Fibroblast of pulmonary artery (primary cell): ENCODE measurements around the gene CAPN9.

Source experiments
- DNase-seq: peaks from one replicate; pipeline ENCODE4 v3.0.0-alpha.2; 2010; ENCODE audit warnings: low read depth
- H3K4me3 ChIP-seq: replicated peaks from 2 replicates; pipeline ENCODE4 v1.5.1; 2011; ENCODE audit warnings: low read depth, mild to moderate bottlenecking, control low read depth, low read length, moderate library complexity
- TF ChIP-seq, protein P1 (sequence below): IDR thresholded peaks from 2 replicates; pipeline ENCODE4 v1.5.1; 2011; ENCODE audit warnings: mild to moderate bottlenecking, control low read depth, low read length, inconsistent platforms; ENCODE audit errors: missing control alignments

Gene CAPN9

DNA sequence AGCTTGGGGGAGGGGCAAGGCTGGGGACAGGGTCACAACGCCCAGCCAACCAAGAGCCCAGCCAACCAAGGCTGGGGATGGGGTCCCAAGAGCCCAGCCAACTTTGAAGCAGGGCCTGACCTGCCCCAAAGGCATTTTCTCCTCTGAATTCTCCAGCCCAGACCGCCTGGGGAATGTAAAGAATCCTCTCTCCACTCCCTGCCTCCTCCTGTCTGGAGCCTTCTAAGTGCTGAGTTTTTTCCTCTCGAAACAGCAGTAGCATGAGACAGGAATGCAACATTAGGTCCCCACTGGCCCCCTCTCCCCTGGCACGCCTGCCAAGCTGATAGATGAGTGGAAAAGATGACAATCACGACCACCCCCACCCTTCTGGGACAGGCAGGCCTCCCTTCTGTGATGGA is 104.1 kb downstream of the CAPN9 start:
- TF ChIP-seq, protein P1, sequence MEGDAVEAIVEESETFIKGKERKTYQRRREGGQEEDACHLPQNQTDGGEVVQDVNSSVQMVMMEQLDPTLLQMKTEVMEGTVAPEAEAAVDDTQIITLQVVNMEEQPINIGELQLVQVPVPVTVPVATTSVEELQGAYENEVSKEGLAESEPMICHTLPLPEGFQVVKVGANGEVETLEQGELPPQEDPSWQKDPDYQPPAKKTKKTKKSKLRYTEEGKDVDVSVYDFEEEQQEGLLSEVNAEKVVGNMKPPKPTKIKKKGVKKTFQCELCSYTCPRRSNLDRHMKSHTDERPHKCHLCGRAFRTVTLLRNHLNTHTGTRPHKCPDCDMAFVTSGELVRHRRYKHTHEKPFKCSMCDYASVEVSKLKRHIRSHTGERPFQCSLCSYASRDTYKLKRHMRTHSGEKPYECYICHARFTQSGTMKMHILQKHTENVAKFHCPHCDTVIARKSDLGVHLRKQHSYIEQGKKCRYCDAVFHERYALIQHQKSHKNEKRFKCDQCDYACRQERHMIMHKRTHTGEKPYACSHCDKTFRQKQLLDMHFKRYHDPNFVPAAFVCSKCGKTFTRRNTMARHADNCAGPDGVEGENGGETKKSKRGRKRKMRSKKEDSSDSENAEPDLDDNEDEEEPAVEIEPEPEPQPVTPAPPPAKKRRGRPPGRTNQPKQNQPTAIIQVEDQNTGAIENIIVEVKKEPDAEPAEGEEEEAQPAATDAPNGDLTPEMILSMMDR = no peak
- peak; percentile 63 for DNase-seq
- no peak overlapping the region for H3K4me3 ChIP-seq
